Astrocyte (in vitro differentiated cells and primary cell): ENCODE measurements around the gene RTF1. TPM values are rescaled to one million over a fixed set of nuclear protein-coding genes. Genes with fewer than 3 reads are reported as not detected.

Source experiments
- DNase-seq: peaks from one replicate; pipeline ENCODE4 v3.0.0-alpha.2; 2010; ENCODE audit warnings: low read depth
- FAIRE-seq: peaks from 2 replicates; lab custom pipeline; 2011; peaks lifted over from hg19 to GRCh38; lab: Jason Lieb, UNC
- H2AFZ ChIP-seq: 2 replicates; pipeline ENCODE4 v1.6.0; 2012; ENCODE audit warnings: low read depth, low read length, inconsistent platforms
- H3K27ac ChIP-seq: 2 replicates; pipeline ENCODE4 v1.5.1; 2011; ENCODE audit warnings: low read depth, low read length, inconsistent platforms
- H3K27me3 ChIP-seq: 2 replicates; pipeline ENCODE4 v1.6.0; 2011; ENCODE audit warnings: low read length, inconsistent platforms; ENCODE audit not compliant: insufficient read depth
- H3K36me3 ChIP-seq: 2 replicates; pipeline ENCODE4 v1.5.1; 2011; ENCODE audit warnings: low read length, inconsistent platforms; ENCODE audit not compliant: insufficient read depth
- H3K4me1 ChIP-seq: 2 replicates; pipeline ENCODE4 v1.5.1; 2011; ENCODE audit warnings: low read length, inconsistent platforms; ENCODE audit not compliant: insufficient read depth
- H3K4me2 ChIP-seq: 2 replicates; pipeline ENCODE4 v1.6.0; 2012; ENCODE audit warnings: low read length, inconsistent platforms
- H3K4me3 ChIP-seq: 2 replicates; pipeline ENCODE4 v1.5.1; 2011; ENCODE audit warnings: low read depth, mild to moderate bottlenecking, low read length, inconsistent platforms; ENCODE audit not compliant: insufficient read depth
- H3K79me2 ChIP-seq: 2 replicates; pipeline ENCODE4 v1.6.0; 2012; ENCODE audit warnings: mild to moderate bottlenecking, low read length, inconsistent platforms; ENCODE audit not compliant: insufficient read depth
- H3K9ac ChIP-seq: 2 replicates; pipeline ENCODE4 v1.6.0; 2012; ENCODE audit warnings: mild to moderate bottlenecking, low read length, inconsistent platforms
- H3K9me3 ChIP-seq: 2 replicates; pipeline ENCODE4 v1.5.1; 2012; ENCODE audit warnings: low read depth, mild to moderate bottlenecking, low read length, inconsistent platforms; ENCODE audit not compliant: insufficient read depth
- H4K20me1 ChIP-seq: 2 replicates; pipeline ENCODE4 v1.6.0; 2012; ENCODE audit warnings: low read length, inconsistent platforms; ENCODE audit not compliant: insufficient read depth
- H3K27ac Mint-ChIP-seq: one replicate; pipeline ENCODE4 v1.8.0; 2021; ENCODE audit warnings: mild to moderate bottlenecking, mixed read lengths; ENCODE audit not compliant: unreplicated experiment
- H3K27me3 Mint-ChIP-seq: one replicate; pipeline ENCODE4 v1.8.0; 2021; ENCODE audit warnings: low read depth, mixed read lengths; ENCODE audit not compliant: unreplicated experiment
- H3K36me3 Mint-ChIP-seq: one replicate; pipeline ENCODE4 v1.8.0; 2021; ENCODE audit warnings: low read depth, mixed read lengths; ENCODE audit not compliant: unreplicated experiment
- H3K4me1 Mint-ChIP-seq: one replicate; pipeline ENCODE4 v1.8.0; 2021; ENCODE audit warnings: low read depth, mixed read lengths; ENCODE audit not compliant: unreplicated experiment
- H3K4me3 Mint-ChIP-seq: one replicate; pipeline ENCODE4 v1.8.0; 2021; ENCODE audit warnings: mild to moderate bottlenecking, moderate library complexity, mixed read lengths; ENCODE audit not compliant: unreplicated experiment
- H3K9me3 Mint-ChIP-seq: one replicate; pipeline ENCODE4 v1.8.0; 2021; ENCODE audit warnings: mild to moderate bottlenecking, mixed read lengths; ENCODE audit not compliant: unreplicated experiment
- CTCF ChIP-seq: IDR thresholded peaks from 2 replicates; pipeline ENCODE4 v1.5.1; 2011; ENCODE audit warnings: low read depth, mild to moderate bottlenecking, inconsistent platforms, low read length, moderate library complexity; ENCODE audit not compliant: insufficient read depth
- EZH2 ChIP-seq: IDR thresholded peaks from 2 replicates; pipeline ENCODE4 v1.6.1; 2012; ENCODE audit warnings: mild to moderate bottlenecking, low read length, inconsistent platforms; ENCODE audit not compliant: insufficient read depth
- total RNA-seq: library from RNA; stranded (reverse); gene quantifications from 2 replicates; pipeline ENCODE4 v1.2.1, GENCODE V29; 2021

The RTF1 gene
- total RNA-seq, 1 donor from 2014 or later = 42.0 TPM

- no peak for DNase-seq
- Mint-ChIP-seq H3K27ac (no peak overlapping the region), H3K27me3 (no peaks in the 10 kb centered on the region), H3K36me3 (peaks cover under 1% of the 10 kb centered on the region), H3K9me3 (no peaks in the 10 kb centered on the region), H3K4me3 (no peak overlapping the region), H3K4me1 (no peaks in the 10 kb centered on the region)
- H3K27me3 ChIP-seq = no peaks in the 10 kb centered on the region
- no peak overlapping the region for H2AFZ ChIP-seq
- H3K27ac ChIP-seq = no peak overlapping the region
- no peaks in the 10 kb centered on the region for H3K9me3 ChIP-seq
- no peaks in the 10 kb centered on the region for H3K79me2 ChIP-seq
- no peak overlapping the region for H3K4me3 ChIP-seq
- H3K4me1 ChIP-seq = no peaks in the 10 kb centered on the region
- TF ChIP-seq CTCF = no peak
- TF ChIP-seq EZH2 = no peak
- FAIRE-seq = no peak
- no peak overlapping the region for H3K9ac ChIP-seq
- no peak overlapping the region for H3K4me2 ChIP-seq
- H3K36me3 ChIP-seq = peaks cover 5% of the 10 kb centered on the region
- no peaks in the 10 kb centered on the region for H4K20me1 ChIP-seq
Measured at GRCh38 chr15:41387646-41388045, 29.2 kb upstream of the RTF1 start.

- no peak for FAIRE-seq
- no peaks in the 10 kb centered on the region for H3K27me3 ChIP-seq
- no peak overlapping the region for H2AFZ ChIP-seq
- H3K27me3 Mint-ChIP-seq = no peaks in the 10 kb centered on the region
- no peak overlapping the region for H3K4me3 ChIP-seq
- TF ChIP-seq CTCF = no peak
- TF ChIP-seq EZH2 = no peak
- no peak overlapping the region for H3K27ac ChIP-seq
- no peak for DNase-seq
- no peaks in the 10 kb centered on the region for H3K9me3 ChIP-seq
- no peaks in the 10 kb centered on the region for H3K4me1 Mint-ChIP-seq
- H4K20me1 ChIP-seq = no peaks in the 10 kb centered on the region
- H3K36me3 Mint-ChIP-seq = peaks cover 11% of the 10 kb centered on the region
- no peaks in the 10 kb centered on the region for H3K4me1 ChIP-seq
- no peaks in the 10 kb centered on the region for H3K9me3 Mint-ChIP-seq
- H3K4me2 ChIP-seq = no peak overlapping the region
- H3K79me2 ChIP-seq = no peaks in the 10 kb centered on the region
- no peak overlapping the region for H3K27ac Mint-ChIP-seq
- no peak overlapping the region for H3K4me3 Mint-ChIP-seq
- no peak overlapping the region for H3K9ac ChIP-seq
- H3K36me3 ChIP-seq = peaks cover 19% of the 10 kb centered on the region
Measured at GRCh38 chr15:41392659-41393058, 24.2 kb upstream of the RTF1 start.

- no peaks in the 10 kb centered on the region for H3K9me3 ChIP-seq
- H3K9ac ChIP-seq = no peak overlapping the region
- H3K27me3 ChIP-seq = no peaks in the 10 kb centered on the region
- no peaks in the 10 kb centered on the region for H3K79me2 ChIP-seq
- TF ChIP-seq CTCF = no peak
- TF ChIP-seq EZH2 = no peak
- H3K4me2 ChIP-seq = no peak overlapping the region
- Mint-ChIP-seq H3K27me3 (no peaks in the 10 kb centered on the region), H3K4me3 (no peak overlapping the region), H3K36me3 (peaks cover 11% of the 10 kb centered on the region), H3K27ac (no peak overlapping the region), H3K4me1 (no peaks in the 10 kb centered on the region), H3K9me3 (no peaks in the 10 kb centered on the region)
- no peak overlapping the region for H3K27ac ChIP-seq
- H3K4me3 ChIP-seq = no peak overlapping the region
- peaks cover 15% of the 10 kb centered on the region for H3K36me3 ChIP-seq
- no peaks in the 10 kb centered on the region for H3K4me1 ChIP-seq
- FAIRE-seq (no peak), DNase-seq (no peak)
- no peak overlapping the region for H2AFZ ChIP-seq
- no peaks in the 10 kb centered on the region for H4K20me1 ChIP-seq
Measured at GRCh38 chr15:41394924-41395323, 22.0 kb upstream of the RTF1 start.
